HG03342 (cell line): ENCODE measurements around the gene OR2J2.
"Not testable (repeated sequence)": the region's sequence is repeated elsewhere in the genome, so short reads cannot be mapped to it uniquely, and the experiment has no call there.

Experiments used
- ATAC-seq: cut with Tn5 transposase; IDR thresholded peaks from one replicate; pipeline ENCODE4 v1.9.1; 2021; ENCODE audit warnings: mild to moderate bottlenecking, moderate library complexity; ENCODE audit not compliant: unreplicated experiment

The OR2J2 gene

DNA sequence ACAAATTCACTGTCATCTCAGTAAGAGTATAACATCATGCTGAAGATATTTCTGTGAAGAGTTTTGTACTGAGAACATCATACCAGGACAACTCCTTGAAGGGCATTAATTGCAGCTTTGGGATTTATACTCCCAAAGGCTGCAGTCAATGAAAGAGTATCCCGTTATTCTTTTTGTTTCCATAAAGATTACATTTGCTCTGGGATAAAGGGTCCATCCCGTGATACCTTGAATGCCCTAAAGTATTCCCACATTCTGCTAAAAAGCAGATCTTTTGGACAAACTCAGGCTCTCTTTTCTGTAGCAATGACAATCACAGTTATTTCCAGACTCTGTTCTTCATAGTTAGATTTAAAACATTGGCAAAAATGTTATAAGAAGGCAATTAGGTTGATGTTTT, at the start of gene OR2J2:
OR2J2 (plus strand) TSS at position 301 of the 400 bp plus-strand sequence. CDS start 2,729 bp downstream, outside the sequence.
- not testable (repeated sequence) for ATAC-seq

DNA sequence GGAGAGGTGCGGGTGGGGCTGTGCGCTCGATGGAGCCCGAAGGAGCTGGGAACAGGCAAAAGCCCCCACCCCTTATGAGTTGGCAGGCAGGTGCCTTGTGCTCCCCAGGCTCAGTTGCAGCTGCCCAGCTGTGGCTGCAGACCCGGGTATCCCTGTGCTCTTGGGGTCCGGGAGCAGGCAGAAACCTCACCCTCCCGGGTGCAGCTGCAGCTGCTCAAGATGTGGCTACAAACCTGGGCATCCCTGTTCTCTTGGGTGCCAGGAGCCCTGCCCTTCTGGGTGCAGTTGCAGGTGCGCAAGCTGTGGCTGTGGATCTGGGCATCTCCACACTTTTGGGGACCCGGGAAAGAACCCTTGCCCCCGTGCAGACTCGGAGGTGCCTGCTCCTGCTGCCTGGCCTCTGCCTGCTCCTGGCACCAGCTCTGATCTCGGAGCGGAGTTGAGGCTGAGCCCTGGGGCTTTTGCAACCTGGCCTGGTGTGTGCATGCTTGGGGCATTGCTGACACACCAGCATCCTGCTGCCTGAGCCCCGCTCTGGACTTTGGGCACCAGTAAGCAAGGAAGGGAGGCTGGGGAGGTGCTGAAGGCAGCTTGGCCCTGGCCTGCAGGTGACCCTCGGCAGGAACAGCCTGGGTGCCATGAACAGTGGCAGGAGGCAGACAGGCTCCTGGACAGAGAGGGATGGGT, 41.2 kb upstream of the OR2J2 start:
- ATAC-seq = no peak

DNA sequence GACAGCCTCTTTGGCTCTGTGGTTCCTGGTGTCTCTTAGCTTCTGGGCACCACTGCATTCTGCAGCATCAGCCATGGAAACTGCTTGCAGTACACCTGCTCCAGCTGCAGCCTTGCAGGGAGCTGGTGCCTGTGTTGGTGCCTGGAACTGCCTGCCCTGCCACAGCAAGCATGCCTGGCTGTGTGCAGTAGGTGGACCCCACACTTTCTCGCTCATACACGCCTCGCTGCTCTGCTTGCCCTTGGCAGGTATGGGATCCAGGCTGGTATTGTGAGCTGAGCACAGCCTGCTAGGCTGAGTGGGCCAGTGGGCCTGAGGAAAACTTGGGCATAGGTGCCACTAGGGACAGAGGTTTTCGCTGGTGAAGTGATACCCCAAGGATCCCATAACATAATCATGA, 40.1 kb upstream of the OR2J2 start:
- ATAC-seq = no peak

DNA sequence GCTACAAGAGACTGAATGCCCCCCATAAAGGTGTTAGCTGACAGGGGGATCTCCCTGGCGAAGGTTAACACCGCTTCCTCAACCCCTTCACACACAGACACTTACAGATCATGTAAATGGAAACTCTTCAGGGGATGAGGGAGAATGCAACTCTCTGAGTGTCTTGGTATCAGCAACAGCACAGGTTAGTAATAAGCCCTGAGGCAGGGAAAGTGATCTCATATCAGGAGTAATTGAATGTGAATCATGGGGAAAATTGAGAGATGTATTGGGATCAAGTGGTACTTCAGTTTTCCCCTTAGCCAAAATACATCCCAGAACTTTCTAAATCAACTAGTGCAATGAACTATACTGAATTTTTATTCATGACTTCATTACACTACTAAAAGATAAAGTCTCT, 39.0 kb upstream of the OR2J2 start:
- no peak for ATAC-seq

DNA sequence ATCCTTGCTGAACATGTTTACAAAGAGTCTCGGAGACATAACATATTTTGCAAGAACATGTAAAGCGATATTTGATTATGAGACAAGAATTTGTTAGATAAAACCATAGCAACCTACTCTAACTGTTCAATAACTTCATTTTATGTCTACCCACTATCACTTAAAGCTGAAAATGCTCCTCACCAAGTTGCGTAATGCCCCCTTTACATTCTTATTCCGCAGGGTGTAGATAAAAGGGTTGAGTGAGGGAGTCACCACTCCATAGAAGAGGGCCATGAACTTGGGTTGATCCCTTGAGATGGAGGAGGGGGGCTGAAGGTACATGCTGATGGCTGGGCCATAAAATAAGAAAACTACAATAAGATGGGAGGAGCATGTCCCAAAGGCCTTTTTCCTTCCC, 33.0 kb upstream of the OR2J2 start:
- no peak for ATAC-seq

DNA sequence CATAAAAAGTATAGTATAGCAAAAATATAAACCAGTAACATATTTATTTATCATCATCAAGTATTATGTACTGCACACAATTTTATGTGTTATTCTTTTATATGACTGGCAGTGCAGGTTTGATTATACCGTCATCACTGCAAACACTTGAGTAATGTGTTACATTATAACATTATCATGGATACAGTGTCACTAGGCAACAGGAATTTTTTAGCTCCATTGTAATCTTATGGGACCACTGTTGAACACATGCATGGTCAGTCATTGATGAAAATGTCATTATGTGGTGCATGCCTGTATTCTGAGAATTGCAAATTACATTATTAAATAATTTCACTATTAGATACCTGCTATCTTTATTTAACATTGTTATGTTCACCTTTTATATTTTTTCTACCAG, 29.1 kb upstream of the OR2J2 start:
- ATAC-seq = no peak

DNA sequence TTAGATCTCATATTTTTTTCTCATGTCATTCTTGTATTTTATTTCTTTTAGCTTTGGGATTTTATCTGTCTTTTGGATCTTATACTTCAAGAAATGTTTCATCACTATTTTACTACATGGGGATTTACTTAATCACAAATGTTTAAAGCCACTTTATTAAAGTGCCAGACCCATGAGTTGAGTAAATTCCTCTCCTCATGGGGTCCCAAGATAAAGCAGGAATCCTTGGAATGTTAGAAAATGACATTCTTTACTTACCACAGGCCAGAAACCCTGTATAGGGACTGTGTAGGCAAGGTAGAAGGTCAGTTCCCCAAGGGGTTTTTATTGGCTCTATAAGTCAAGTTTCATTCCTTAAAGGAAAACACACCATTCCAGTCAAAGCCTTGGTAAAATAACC, 28.4 kb upstream of the OR2J2 start:
- ATAC-seq = no peak

DNA sequence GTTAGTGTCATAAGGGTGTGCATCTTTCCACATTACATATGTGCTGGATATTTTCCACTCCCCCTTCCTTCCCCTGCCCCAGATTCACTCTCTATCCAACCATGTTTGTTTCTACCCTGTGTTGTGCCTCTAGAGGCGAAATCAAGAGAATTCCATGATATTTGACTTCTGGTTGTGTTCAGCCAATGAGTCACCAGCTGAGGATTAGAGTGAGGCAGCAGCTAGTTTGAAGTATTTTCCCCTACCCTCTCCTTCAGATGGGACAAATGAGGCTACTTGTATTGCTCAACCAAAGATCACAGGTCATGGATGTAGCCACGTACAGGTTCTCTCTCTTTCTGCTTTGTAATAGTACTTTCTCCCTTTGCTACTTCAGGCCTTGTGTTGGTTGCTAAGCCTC, 24.5 kb upstream of the OR2J2 start:
- no peak for ATAC-seq

DNA sequence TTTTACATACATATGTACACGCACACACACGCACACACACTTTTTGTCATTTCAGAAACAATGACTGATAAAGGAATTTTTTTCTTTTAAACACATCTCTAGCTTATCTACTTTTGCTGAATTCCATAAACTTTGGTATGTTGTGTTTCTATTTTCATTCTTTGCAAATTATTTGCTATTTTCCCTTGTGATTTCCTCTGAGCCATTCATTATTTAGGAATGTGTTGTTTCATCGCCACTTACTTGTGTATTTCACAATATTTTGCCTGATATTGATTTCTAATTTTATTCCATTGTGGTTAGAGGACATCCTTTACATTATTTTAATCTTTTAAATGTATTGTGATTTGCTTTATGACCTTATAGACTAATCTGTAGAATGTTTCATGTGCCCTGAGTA, 23.6 kb upstream of the OR2J2 start:
- no peak for ATAC-seq

DNA sequence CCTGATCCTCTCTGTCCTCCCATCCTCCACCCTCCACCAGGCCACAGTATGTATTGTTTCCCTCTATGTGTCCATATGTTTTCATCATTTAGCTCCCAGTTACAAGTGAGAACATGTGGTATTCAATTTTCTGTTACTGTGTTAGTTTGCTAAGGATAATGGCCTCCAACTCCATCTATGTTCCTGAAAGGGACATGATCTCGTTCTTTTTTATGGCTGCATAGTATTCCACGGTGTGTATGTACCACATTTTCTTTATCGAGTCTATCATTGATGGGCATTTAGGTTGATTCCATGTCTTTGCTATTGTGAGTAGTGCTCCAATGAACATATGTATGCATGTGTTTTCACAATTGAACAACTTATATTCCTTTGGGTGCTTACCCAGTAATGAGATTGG, 21.3 kb upstream of the OR2J2 start:
- ATAC-seq = not testable (repeated sequence)

DNA sequence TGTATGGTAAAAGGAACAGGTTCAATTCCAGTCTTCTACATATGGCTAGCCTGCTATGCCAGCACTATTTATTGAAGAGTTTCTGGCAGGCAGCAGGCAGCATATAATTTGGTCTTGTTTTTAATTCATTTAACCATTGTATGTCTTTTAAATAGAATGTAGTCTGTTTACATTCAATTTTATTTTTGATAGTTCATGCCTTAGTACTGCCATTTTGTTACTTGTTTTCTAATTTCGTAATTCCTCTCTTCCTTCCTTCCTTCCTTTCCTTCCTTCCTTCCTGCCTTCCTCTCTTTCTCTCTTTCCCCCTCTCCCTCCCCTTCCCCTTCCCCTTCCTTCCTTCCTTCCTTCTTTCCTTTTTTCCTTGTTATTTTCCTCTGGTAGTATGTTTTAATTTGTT, 17.6 kb upstream of the OR2J2 start:
- no peak for ATAC-seq

DNA sequence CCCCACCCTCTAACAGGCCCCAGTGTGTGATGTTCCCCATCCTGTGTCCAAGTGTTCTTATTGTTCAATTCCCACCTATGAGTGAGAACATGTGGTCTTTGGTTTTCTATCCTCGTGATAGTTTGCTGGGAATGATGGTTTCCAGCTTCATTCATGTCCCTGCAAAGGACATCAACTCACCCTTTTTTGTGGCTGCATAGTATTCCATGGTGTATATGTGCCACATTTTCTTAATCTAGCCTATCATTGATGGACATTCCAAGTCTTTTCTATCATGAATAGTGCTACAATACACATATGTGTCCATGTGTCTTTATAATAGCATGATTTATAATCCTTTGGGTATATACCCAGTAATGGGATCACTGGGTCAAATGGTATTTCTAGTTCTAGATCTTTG, 15.5 kb upstream of the OR2J2 start:
- not testable (repeated sequence) for ATAC-seq

DNA sequence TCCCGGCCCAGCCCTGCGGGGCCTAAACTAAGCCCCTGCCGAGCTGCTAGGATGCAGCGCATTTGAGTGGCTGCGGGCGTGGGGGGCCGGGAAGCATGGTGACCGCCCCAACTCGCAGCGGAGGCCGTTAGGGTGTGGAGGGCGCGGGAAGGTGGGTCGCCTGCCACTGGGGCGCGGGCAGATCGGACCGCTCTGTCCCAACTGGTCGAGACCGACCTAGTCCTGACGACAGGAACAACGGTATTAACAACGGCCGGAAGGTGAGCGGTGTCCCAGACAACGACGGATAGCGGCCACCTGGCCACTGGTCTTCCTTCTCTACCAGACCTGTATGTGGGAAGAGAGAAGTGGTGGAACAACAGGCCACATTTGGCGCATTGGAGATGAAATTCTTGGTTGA, 10.8 kb upstream of the OR2J2 start:
- ATAC-seq = not testable (repeated sequence)

DNA sequence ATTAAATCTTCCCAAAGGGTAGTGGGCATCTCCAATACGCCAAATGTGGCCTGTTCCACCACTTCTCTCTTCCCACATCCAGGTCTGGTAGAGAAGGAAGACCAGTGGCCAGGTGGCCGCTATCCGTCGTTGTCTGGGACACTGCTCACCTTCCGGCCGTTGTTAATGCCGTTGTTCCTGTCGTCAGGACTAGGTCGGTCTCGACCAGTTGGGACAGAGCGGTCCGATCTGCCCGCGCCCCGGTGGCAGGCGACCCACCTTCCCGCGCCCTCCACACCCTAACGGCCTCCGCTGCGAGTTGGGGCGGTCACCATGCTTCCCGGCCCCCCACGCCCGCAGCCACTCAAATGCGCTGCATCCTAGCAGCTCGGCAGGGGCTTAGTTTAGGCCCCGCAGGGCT, 5.1 kb upstream of the OR2J2 start:
- ATAC-seq = not testable (repeated sequence)

DNA sequence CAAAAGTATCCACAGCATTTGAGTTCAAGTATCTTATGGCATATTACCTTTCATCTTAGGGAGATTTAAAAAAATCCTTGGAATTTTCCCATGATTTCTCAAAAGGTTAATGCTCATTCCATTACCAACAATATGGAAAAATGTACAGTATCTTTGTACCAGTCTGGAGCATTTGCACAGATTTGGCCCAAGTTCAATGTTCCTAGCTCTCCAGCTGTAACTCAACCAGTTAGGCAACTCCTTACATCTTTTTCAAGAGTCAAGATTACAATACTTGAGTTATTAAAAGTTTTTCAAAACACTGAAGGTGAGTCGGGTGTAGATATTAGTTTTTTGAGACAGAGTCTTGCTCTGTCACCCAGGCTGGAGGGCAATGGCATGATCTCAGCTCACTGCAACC, 1.0 kb downstream of the OR2J2 start:
- no peak for ATAC-seq

DNA sequence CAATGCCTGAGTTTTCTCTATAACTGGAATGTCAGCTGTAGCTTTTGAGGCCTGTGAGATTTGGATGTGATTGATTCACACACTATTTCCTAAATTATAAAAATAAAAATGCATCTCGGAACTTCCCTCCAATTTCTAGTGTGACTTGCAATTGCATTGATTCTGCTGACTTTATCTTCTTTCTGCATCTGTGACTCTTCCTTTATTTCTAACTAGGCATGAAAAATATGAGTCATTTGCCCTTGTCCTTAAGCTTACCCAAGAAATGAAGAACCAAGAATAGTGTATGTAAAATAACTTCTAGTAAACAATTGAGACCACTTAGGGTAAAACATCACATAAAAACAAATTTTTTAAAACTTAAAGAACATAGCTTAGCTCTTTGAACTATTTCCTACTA, 12.9 kb downstream of the OR2J2 start:
- ATAC-seq = no peak

DNA sequence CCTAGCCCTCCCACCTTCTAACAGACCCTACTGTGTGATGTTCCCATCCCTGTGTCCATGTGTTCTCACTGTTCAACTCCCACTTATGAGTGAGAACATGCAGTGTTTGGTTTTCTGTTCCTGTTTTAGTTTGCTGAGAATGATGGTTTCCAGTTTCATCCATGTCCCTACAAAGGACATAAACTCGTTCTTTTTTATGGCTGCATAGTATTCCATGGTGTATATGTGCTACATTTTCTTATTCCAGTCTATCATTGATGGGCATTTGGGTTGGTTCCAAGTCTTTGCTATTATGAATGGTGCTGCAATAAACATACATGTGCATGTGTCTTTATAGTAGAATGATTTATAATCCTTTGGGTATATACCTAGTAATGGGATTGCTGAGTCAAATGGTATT, 18.0 kb downstream of the OR2J2 start:
- not testable (repeated sequence) for ATAC-seq

DNA sequence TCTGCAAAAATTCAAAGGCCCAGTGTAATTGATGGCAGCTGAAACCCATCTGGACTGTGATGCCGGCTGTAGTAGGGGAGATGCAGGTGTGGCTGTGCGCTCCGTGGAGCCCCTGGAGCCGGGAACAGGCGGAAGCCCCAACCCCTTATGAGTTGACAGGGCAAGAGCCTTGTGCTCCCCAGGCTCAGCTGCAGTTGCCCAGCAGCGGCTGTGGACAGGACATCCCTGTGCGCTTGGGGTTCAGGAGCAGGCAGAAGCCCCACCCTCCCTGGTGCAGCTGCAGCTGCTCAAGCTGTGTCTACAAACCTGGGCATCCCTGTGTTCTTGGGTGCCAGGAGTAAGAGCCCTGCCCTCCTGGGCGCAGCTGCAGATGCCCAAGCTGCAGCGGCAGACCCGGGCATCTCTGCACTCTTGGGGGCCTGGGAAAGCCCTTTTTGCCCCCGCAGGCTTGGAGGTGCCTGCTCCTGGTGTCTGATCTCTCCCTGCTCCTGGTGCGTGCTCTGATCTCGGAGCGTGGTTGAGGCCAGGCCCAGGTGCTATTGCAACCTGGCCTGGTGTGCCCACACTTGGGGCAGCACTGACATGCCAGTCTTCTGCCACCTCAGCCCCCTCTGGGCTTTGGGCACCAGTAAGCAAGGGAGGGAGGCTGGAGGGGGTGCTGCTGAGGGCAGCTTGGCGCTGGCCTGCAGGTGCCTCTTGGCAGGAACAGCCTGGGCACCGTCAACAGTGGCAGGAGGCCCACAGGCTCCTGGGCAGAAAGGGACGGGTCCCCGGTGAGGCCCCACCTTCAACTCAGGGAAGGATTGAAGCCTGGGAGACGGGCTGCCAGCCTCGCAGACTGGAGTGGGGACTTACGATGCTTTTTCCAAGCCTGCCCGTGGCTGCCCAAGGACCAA, 30.3 kb downstream of the OR2J2 start:
- ATAC-seq = no peak

DNA sequence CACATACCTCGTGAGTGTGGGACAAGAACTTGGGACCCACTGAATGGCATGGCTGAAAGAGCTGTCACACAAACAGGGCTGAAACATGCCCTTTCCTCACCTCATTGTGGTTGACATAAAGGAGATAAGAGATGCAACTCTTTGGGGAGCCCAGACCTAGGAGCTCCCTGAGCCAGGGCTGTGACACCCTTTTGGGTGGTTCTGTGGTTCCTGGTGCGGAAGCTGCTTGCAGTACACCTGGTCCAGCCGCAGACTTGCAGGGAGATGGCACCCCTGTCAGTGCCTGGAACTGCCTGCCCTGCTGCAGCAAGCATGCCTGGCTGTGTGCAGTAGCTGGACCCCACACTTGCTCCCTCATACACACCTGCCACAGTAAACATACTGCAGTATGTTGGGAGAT, 31.3 kb downstream of the OR2J2 start:
- ATAC-seq = no peak

DNA sequence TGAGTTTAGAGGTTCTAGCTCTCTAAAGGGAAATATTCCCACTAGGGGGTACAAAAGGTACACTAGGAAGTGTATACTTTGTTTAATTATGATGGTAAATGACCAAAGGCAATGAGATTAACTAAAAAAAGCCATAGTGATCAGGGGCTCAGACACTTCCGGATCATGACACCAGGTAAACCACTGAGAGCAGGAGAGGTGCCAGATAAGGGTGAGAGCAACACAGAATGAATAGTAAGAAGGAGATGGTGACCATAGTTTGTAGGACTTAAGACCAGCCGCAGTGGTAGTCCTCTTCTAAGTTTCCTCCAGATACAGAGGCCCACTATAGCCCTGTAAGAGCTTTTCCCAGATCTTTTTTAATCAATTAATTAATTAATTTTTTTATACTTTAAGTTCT, 40.8 kb downstream of the OR2J2 start:
- ATAC-seq = no peak

DNA sequence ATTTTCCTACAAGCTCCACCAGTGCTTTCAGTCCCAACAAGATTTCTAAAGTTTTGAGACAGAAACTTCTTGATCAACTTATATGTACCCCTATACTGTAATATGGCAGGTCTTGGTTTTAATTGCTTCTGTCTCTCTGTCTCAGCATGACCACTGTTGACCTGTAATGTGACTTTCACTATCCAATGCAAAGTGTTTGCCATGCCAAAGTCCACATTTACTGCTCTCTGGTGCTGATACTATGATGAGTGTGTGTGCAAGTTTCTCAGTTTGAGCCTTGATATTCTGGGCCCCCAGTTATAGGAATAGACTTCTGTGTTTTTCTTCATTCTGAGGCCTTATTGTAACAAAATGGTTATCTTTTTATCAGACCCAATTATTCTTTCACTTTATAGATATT, 45.8 kb downstream of the OR2J2 start:
- no peak for ATAC-seq

DNA sequence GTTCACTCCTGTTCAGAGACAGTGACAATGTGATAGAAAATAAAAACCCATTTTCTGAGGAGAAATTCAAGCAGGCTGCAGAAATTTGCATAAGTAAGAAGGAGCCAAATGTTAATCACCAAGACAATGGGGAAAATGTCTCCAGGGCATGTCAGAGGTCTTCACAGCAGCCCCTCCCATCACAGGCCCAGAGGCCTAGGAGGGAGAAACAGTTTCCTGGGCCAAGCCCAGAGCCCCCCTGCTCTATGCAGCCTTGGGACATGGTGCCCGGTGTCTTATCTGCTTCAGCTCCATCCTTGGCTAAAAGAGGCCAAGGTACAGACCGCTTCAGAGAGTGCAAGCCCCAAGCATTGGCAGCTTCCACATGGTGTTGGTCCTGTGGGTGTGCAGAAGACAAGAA, 46.5 kb downstream of the OR2J2 start:
- not testable (repeated sequence) for ATAC-seq
